SK-N-MC (cell line): ENCODE results near the gene ANKS1B.

Source experiments
- FOXP2 ChIP-seq: optimal IDR thresholded peaks from 2 replicates; pipeline ENCODE3; 2011; ENCODE audit warnings: mild to moderate bottlenecking, moderate library complexity; ENCODE audit not compliant: insufficient read depth; ENCODE audit errors: extremely low read length, control extremely low read depth
- POLR2AphosphoS5 ChIP-seq: IDR thresholded peaks from 2 replicates; pipeline ENCODE4 v1.6.1; 2012; ENCODE audit warnings: mild to moderate bottlenecking, low read depth, low read length, borderline replicate concordance

DNA sequence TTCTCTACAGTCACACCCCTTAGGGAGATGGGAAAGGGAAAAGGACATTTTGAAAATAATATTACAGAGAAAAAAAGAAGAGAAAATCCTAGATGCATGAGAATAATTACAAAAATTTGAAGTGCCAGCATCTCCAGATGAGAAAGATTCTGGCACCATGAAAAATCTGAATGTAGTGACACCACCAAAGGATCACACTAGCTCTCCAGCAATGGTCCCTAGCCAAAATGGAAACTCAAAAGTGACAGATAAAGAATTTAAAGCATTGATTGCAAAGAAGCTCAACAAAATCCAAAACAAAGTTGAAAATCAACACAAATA lies 364.6 kb downstream of the ANKS1B start:
- TF ChIP-seq FOXP2 (no peak), POLR2AphosphoS5 (no peak)
